Keratinocyte (primary cell): ENCODE data around the gene ABI3BP.

Experiments used
- EZH2 ChIP-seq: IDR thresholded peaks from one replicate; pipeline ENCODE4 v1.6.1; 2012; ENCODE audit warnings: inconsistent platforms, mild to moderate bottlenecking, low read length, moderate library complexity
- TF ChIP-seq, protein P1 (sequence below), 3 experiments: IDR thresholded peaks in 1 of 3; conservative IDR thresholded peaks in 1 of 3; optimal IDR thresholded peaks in 1 of 3; 2 replicates in 2 of 3; 3 replicates in 1 of 3; pipeline versions ENCODE3 to v1.5.1; 2011; ENCODE audit warnings: low read length in 3 of 3, mild to moderate bottlenecking in 3 of 3, moderate library complexity in 2 of 3, control low read depth in 1 of 3, inconsistent platforms in 1 of 3; ENCODE audit not compliant: insufficient read depth in 2 of 3; ENCODE audit errors: extremely low read depth in 1 of 3

GRCh38 chr3:100756441-100756840 is 236.8 kb downstream of the ABI3BP start:
- TF ChIP-seq, protein P1, sequence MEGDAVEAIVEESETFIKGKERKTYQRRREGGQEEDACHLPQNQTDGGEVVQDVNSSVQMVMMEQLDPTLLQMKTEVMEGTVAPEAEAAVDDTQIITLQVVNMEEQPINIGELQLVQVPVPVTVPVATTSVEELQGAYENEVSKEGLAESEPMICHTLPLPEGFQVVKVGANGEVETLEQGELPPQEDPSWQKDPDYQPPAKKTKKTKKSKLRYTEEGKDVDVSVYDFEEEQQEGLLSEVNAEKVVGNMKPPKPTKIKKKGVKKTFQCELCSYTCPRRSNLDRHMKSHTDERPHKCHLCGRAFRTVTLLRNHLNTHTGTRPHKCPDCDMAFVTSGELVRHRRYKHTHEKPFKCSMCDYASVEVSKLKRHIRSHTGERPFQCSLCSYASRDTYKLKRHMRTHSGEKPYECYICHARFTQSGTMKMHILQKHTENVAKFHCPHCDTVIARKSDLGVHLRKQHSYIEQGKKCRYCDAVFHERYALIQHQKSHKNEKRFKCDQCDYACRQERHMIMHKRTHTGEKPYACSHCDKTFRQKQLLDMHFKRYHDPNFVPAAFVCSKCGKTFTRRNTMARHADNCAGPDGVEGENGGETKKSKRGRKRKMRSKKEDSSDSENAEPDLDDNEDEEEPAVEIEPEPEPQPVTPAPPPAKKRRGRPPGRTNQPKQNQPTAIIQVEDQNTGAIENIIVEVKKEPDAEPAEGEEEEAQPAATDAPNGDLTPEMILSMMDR (optimal IDR thresholded peaks at IDR 0.05 in 1 of 3, IDR thresholded peaks at IDR 0.05 in 1 of 3, conservative IDR thresholded peaks at IDR 0.05 in 1 of 3; ENCODE audit: extremely low read depth in 1 of 3, insufficient read depth in 2 of 3, low read length in 3 of 3), result no peak
- TF ChIP-seq EZH2, result no peak
